Cardiac muscle cell (in vitro differentiated cells and primary cell): Measurements from ENCODE around the gene PLEKHG4. TPM values are rescaled to one million over a fixed set of nuclear protein-coding genes. Genes with fewer than 3 reads are reported as not detected.
A peak's percentile ranks its signal among the peaks of the same experiment; 100 is the strongest.

Source experiments
- DNase-seq, 2 donors: peaks; one replicate each; pipeline versions ENCODE4 v3.0.0 to v3.0.0-alpha.2; 2010 to 2017; ENCODE audit warnings: low read depth in 1 of 2, low spot score in 1 of 2
- H3K27ac ChIP-seq: fragments of 200-600 bp; sonication (generic); 2 replicates; pipeline ENCODE4 v1.5.1; 2016
- H3K27me3 ChIP-seq: fragments of 200-600 bp; sonication (generic); 2 replicates; pipeline ENCODE4 v1.6.0; 2016; ENCODE audit warnings: control low read depth
- H3K36me3 ChIP-seq: fragments of 200-600 bp; sonication (generic); 2 replicates; pipeline ENCODE4 v1.5.1; 2016; ENCODE audit warnings: control low read depth
- H3K4me1 ChIP-seq: fragments of 200-600 bp; sonication (generic); 2 replicates; pipeline ENCODE4 v1.8.1; 2017; ENCODE audit warnings: low read depth, mild to moderate bottlenecking, mixed run types
- H3K4me3 ChIP-seq: fragments of 200-600 bp; sonication (generic); 2 replicates; pipeline ENCODE4 v1.5.1; 2016; ENCODE audit warnings: mild to moderate bottlenecking
- H3K9me3 ChIP-seq: fragments of 200-600 bp; sonication (generic); 2 replicates; pipeline ENCODE4 v1.5.1; 2017; ENCODE audit warnings: low read depth, mild to moderate bottlenecking, control low read depth
- polyA plus RNA-seq: library from polyadenylated mRNA; unstranded; fragments of >200 nt; fragmentation: Nextera tagmentation; extraction: Ambion mirVana; gene quantifications from 2 replicates; pipeline ENCODE4 v1.2.1, GENCODE V29; 2016
- total RNA-seq: library from RNA; depleted of rRNA; stranded (reverse); fragments of >200 nt; gene quantifications from 2 replicates; pipeline ENCODE4 v1.2.3, GENCODE V29; 2016
- TF ChIP-seq, protein P1 (sequence below): IDR thresholded peaks from 2 replicates; pipeline ENCODE4 v1.5.1; 2012; ENCODE audit warnings: low read depth, mild to moderate bottlenecking, low read length

The PLEKHG4 gene
- total and polyA plus RNA-seq, 2 experiments from 2014 or later = 1.0 to 6.8 TPM

DNA sequence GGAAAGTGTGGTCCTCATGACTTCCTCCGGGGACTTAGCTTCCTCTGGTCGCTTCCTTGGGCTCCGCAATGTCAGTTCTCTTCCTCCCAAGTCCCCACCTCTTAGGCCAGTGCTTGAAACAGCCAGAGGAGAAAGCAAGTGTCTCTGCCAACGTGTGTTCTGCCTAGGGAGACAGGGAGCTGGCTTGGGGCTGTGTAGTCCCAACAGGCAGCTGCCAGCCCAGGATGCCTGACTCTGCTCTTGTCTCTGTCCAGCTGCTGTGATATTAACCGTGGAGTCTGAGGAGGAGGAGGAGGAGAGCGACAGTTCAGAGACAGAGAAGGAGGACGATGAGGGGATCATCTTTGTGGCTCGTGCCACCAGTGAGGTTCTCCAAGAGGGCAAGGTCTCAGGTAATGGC is 13.5 kb upstream of the PLEKHG4 start:
- H3K27ac ChIP-seq = no peak overlapping the region
- DNase-seq = no peak
- H3K4me1 ChIP-seq = peaks cover 7% of the 10 kb centered on the region
- no peak overlapping the region for H3K4me3 ChIP-seq
- TF ChIP-seq, protein P1, sequence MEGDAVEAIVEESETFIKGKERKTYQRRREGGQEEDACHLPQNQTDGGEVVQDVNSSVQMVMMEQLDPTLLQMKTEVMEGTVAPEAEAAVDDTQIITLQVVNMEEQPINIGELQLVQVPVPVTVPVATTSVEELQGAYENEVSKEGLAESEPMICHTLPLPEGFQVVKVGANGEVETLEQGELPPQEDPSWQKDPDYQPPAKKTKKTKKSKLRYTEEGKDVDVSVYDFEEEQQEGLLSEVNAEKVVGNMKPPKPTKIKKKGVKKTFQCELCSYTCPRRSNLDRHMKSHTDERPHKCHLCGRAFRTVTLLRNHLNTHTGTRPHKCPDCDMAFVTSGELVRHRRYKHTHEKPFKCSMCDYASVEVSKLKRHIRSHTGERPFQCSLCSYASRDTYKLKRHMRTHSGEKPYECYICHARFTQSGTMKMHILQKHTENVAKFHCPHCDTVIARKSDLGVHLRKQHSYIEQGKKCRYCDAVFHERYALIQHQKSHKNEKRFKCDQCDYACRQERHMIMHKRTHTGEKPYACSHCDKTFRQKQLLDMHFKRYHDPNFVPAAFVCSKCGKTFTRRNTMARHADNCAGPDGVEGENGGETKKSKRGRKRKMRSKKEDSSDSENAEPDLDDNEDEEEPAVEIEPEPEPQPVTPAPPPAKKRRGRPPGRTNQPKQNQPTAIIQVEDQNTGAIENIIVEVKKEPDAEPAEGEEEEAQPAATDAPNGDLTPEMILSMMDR = no peak
- no peaks in the 10 kb centered on the region for H3K9me3 ChIP-seq
- no peaks in the 10 kb centered on the region for H3K27me3 ChIP-seq
- no peaks in the 10 kb centered on the region for H3K36me3 ChIP-seq

GRCh38 chr16:67268136-67268579 is 11.2 kb upstream of the PLEKHG4 start:
- Histone ChIP-seq H3K9me3 (no peaks in the 10 kb centered on the region), H3K36me3 (no peaks in the 10 kb centered on the region), H3K4me1 (peaks cover 4% of the 10 kb centered on the region), H3K27ac (no peak overlapping the region), H3K27me3 (no peaks in the 10 kb centered on the region), H3K4me3 (no peak overlapping the region)
- DNase-seq = peak; percentile 70 to 97
- TF ChIP-seq, protein P1 = no peak

- no peak overlapping the region for H3K4me3 ChIP-seq
- H3K27me3 ChIP-seq = no peaks in the 10 kb centered on the region
- peaks cover 4% of the 10 kb centered on the region for H3K4me1 ChIP-seq
- TF ChIP-seq, protein P1 = no peak
- no peaks in the 10 kb centered on the region for H3K36me3 ChIP-seq
- DNase-seq = peak in 1 of 2 donors; percentile 42
- no peaks in the 10 kb centered on the region for H3K9me3 ChIP-seq
- H3K27ac ChIP-seq = no peak overlapping the region
Observed at GRCh38 chr16:67269766-67270165, 9.6 kb upstream of the PLEKHG4 start.

DNA sequence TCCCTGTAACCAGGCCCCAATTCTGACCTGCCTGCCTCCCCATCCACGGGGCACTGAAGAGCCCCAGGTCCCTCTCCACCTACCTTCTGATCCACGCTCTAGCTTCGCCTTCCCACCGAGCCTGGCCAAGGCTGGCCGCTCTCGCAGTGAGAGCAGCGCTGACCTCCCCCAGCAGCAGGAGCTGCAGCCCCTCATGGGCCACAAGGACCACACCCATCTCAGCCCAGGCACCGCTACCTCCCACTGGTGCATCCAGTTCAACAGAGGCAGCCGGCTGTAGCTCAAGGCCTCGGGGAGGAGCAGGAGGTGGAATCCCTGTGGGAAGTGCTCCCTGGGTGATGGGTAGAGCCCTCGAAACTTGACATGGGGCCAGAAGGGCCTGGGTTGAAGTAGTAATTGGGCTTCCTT is 8.4 kb upstream of the PLEKHG4 start:
- no peak for DNase-seq
- Histone ChIP-seq H3K27ac (no peak overlapping the region), H3K4me3 (no peak overlapping the region), H3K9me3 (no peaks in the 10 kb centered on the region), H3K4me1 (peaks cover 4% of the 10 kb centered on the region), H3K36me3 (no peaks in the 10 kb centered on the region), H3K27me3 (no peaks in the 10 kb centered on the region)
- TF ChIP-seq, protein P1 = no peak

DNA sequence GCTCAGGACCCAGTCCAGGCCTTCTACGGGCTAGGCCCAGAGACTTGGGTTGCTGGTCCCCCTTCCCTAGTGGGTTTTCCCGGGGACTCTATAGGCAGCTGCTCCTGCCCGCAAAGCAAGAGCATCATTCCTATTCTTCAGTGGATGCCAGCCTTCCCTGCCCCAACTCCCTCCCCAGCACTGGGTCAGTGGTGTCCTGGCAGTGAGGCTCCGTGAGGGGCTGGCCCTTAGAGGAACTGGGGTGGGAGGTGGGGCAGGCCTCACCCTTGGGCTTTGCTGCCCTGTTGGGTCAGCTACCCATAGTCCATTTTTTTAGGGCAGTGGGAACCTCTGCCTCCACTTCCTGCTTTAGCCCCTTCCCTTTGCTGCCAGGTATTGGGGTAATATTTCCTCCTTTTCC is 7.9 kb upstream of the PLEKHG4 start:
- H3K4me3 ChIP-seq = no peak overlapping the region
- H3K4me1 ChIP-seq = peaks cover 4% of the 10 kb centered on the region
- H3K27ac ChIP-seq = no peak overlapping the region
- H3K9me3 ChIP-seq = no peaks in the 10 kb centered on the region
- no peaks in the 10 kb centered on the region for H3K27me3 ChIP-seq
- TF ChIP-seq, protein P1 = no peak
- no peaks in the 10 kb centered on the region for H3K36me3 ChIP-seq
- no peak for DNase-seq

- no peaks in the 10 kb centered on the region for H3K36me3 ChIP-seq
- no peak overlapping the region for H3K27ac ChIP-seq
- TF ChIP-seq, protein P1 = no peak
- H3K9me3 ChIP-seq = no peaks in the 10 kb centered on the region
- H3K4me3 ChIP-seq = no peak overlapping the region
- no peaks in the 10 kb centered on the region for H3K4me1 ChIP-seq
- H3K27me3 ChIP-seq = peaks cover 18% of the 10 kb centered on the region
- DNase-seq = no peak
Observed at GRCh38 chr16:67275321-67275720, 4.0 kb upstream of the PLEKHG4 start.
